ENCODE measurements around the gene ANKRD11. TPM values are rescaled to one million over a fixed set of nuclear protein-coding genes. Genes with fewer than 3 reads are reported as not detected.

Gene ANKRD11
- total RNA-seq, 2 experiments from 2014 or later, result 199 to 208 TPM

DNA sequence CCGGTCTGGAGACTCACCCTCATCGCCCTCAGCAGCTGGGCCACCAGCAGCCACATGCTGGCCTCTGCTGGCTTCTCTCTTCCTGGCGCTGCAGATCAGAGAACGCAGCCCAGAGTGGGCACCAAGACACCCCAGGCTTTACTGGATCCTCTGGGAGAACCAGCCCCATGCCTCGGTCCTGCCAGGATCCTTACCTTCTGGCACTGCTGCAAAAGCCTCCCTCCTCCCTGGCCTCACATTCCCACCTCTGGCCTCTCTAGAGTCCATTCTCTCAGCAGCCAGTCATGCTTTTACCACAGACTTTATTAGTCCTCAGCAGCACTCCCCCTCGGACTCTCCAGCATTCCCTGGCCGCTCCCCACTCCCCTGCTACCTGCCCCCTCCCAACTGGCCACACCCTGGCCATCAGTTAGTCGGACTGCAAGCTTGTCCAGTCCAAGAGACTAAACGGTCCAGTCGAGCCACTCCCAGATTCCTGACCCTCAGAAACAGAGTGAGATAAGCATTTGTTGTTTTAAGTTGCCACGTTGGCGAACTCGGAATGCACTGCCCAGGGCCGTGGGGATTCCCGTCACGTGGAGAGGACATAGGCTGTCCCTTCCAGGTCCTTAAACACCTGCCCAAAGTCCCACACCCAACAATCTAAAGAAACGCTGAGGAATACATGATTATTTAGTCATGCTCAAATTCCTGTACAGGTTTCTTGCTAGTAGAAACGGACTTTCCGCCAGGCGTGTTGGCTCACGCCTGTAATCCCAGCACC is 11.9 kb upstream of the ANKRD11 start:
- H3K27me3 Mint-ChIP-seq, result no peaks in the 10 kb centered on the region
- POLR2A ChIA-PET, result no interaction called here

DNA sequence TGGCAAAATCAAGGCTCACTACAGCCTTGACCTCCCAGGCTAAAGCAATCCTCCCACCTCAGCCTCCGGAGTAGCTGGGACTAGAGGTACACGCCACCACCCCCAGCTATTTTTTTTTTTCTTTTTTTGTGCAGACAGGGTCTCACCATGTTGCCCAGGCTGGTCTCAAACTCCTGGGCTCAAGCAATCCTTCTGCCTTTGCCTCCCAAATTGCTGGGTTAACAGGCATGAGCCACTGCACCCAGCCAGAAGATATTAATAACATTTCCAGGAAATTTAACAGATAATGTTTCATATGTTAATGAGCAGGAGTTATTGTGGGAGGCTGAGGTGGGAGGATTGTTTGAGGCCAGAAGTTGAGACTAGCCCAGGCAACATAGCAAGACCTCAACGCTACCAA is 9.4 kb upstream of the ANKRD11 start:
- Mint-ChIP-seq H3K36me3 (ENCODE audit: low read depth) (peaks cover 6% of the 10 kb centered on the region), H3K27ac (peak overlapping the region; percentile 16), H3K27me3 (no peaks in the 10 kb centered on the region), H3K9me3 (no peaks in the 10 kb centered on the region), H3K4me1 (peaks cover 5% of the 10 kb centered on the region), H3K4me3 (no peak overlapping the region)
- ChIA-PET POLR2A (interaction anchor here (1.0 kb wide), 1 partner anchor 9 kb away, joined by 5 read pairs; no protein-coding TSS in a partner anchor), CTCF (no interaction called here)
- DNase-seq, result no peak

More for the DNA sequence above, 11.9 kb upstream of the ANKRD11 start:
- no peak for DNase-seq
- Mint-ChIP-seq H3K4me1 (peaks cover 29% of the 10 kb centered on the region), H3K4me3 (no peak overlapping the region), H3K27ac (no peak overlapping the region), H3K9me3 (no peaks in the 10 kb centered on the region), H3K36me3 (ENCODE audit: low read depth) (peaks cover 6% of the 10 kb centered on the region)
- CTCF ChIA-PET, result no interaction called here

DNA sequence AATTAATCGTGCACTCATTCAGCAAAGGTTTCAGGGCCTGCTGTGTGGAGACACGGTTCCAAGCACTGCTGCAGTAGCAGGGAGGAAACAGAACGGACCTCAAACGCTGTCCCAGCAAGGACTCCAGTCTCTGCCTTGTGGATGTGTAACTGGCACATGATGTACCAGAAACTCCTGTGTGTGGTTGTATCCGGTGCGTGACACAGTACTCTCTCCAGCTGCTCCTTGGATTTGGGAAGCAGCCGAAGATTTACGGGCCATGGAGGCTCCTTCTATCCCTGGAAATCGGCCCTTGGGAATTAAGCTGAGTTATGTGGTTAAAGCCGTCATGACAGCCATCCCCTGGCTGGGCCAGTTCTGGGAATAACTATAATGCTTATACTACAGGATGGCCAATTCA is 8.5 kb upstream of the ANKRD11 start:
- ChIA-PET POLR2A (interaction anchor here (1.0 to 1.7 kb wide), 2 partner anchors 8 to 9 kb away, joined by 5 to 8 read pairs; partner anchors contain the start of gene SPG7), CTCF (no interaction called here)
- H3K36me3 Mint-ChIP-seq (ENCODE audit: low read depth), result peaks cover 6% of the 10 kb centered on the region
- H3K9me3 Mint-ChIP-seq, result no peaks in the 10 kb centered on the region
- no peak overlapping the region for H3K4me3 Mint-ChIP-seq
- H3K27me3 Mint-ChIP-seq, result no peaks in the 10 kb centered on the region
- DNase-seq, result no peak
- H3K4me1 Mint-ChIP-seq, result no peaks in the 10 kb centered on the region
- H3K27ac Mint-ChIP-seq, result no peak overlapping the region

DNA sequence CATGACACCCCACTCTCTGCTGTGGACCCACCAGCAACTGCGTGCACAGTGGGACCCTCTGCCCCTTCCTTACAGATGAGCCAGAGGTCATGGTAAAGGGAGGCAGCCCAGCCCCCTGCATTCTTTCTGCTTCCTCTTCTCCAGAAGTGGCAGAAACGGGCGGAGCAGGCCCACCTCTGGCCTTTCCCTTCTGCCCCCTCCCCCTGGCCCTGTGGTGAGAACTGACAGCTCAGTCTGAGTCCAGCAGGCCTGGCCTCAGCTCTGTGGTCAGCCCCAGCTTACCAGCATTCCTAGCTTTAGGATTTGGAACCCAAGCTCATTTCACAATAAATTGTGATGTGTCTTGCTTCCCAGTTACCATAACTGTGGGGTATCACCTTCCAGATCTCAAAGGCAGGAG is 4.8 kb upstream of the ANKRD11 start:
- peaks cover 6% of the 10 kb centered on the region for H3K36me3 Mint-ChIP-seq (ENCODE audit: low read depth)

DNA sequence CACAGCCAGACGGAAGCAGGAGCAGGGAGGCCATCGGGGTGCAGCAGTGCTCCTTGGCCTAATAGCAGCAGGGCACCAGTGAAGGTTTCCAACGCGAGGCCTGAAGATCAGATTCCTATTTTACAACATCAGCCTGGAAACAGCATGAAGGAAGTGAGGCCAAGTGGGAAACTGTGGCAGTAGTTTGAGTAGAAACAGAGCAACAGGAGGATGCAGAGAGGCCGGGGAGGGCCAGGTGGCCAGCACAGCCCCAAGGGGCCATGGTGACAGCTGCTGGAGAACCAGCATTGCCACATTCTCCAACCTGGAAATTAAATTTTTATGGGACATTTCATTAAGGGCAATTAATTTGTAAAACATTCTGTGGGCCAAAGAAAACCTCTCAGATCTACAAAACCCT is 3.4 kb upstream of the ANKRD11 start:
- H3K4me1 Mint-ChIP-seq, result peaks cover 24% of the 10 kb centered on the region
- ChIA-PET POLR2A (interaction anchor here (8.9 kb wide), 1 partner anchor 12 kb away, joined by 158 read pairs; the partner anchor contains the start of gene SPG7), CTCF (no interaction called here)
- peaks cover 8% of the 10 kb centered on the region for H3K36me3 Mint-ChIP-seq (ENCODE audit: low read depth)
- no peak overlapping the region for H3K4me3 Mint-ChIP-seq
- no peaks in the 10 kb centered on the region for H3K9me3 Mint-ChIP-seq
- H3K27me3 Mint-ChIP-seq, result no peaks in the 10 kb centered on the region
- DNase-seq, result no peak
- H3K27ac Mint-ChIP-seq, result no peak overlapping the region

More for the DNA sequence above, 4.8 kb upstream of the ANKRD11 start:
- H3K27me3 Mint-ChIP-seq, result no peaks in the 10 kb centered on the region
- CTCF ChIA-PET, result interaction anchor here (0.5 to 1.2 kb wide), 3 partner anchors 14 to 62 kb away, joined by 3 read pairs; no protein-coding TSS in a partner anchor
- H3K9me3 Mint-ChIP-seq, result no peaks in the 10 kb centered on the region
- peaks cover 21% of the 10 kb centered on the region for H3K4me1 Mint-ChIP-seq
- no peak for DNase-seq
- POLR2A ChIA-PET, result interaction anchor here (8.9 kb wide), 1 partner anchor 11 kb away, joined by 158 read pairs; the partner anchor contains the start of gene SPG7
- H3K27ac Mint-ChIP-seq, result no peak overlapping the region
- no peak overlapping the region for H3K4me3 Mint-ChIP-seq

DNA sequence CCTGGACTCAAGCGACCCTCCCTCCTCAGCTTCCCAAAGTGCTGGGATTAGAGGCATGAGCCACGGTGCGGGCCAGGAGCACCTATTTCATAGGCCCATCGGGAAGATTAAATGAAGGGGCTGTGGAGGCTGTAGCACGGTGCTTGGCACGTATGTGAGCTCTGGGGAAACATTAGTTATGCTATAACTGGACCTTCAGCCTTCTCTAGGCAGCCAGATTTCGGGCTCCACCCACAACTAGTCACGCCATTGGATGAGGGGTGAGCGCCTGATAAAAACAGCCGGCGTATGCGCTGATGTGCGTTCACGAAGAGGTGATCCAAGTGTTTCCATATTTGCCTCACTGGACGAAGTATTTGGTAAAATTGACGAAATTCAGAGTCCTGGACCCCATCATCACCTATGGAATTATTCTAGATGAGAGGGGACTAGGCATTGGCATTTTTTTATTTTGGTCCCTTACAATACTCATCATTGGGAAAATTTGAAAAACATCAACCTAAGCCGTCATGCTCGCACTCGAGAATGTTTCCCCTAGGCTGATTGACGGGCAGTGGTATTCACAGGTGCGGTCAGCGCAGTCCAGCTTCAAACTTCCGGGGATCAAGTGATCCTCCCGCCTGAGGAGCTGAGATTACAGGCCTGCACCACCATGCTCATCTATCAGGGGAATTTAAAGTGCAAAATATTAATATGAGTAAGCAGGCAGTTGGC is 1.8 kb upstream of the ANKRD11 start:
- peak overlapping the region; percentile 74 for H3K4me3 Mint-ChIP-seq
- no peaks in the 10 kb centered on the region for H3K9me3 Mint-ChIP-seq
- no peaks in the 10 kb centered on the region for H3K27me3 Mint-ChIP-seq
- peaks cover 13% of the 10 kb centered on the region for H3K36me3 Mint-ChIP-seq (ENCODE audit: low read depth)
- CTCF ChIA-PET, result no interaction called here
- no peak for DNase-seq
- peaks cover 38% of the 10 kb centered on the region for H3K4me1 Mint-ChIP-seq
- peak overlapping the region; percentile 73 for H3K27ac Mint-ChIP-seq
- POLR2A ChIA-PET, result interaction anchor here (1.0 to 8.9 kb wide), 3 partner anchors 14 to 178 kb away, joined by 3 to 158 read pairs (median 3); partner anchors contain the start of gene SPG7

DNA sequence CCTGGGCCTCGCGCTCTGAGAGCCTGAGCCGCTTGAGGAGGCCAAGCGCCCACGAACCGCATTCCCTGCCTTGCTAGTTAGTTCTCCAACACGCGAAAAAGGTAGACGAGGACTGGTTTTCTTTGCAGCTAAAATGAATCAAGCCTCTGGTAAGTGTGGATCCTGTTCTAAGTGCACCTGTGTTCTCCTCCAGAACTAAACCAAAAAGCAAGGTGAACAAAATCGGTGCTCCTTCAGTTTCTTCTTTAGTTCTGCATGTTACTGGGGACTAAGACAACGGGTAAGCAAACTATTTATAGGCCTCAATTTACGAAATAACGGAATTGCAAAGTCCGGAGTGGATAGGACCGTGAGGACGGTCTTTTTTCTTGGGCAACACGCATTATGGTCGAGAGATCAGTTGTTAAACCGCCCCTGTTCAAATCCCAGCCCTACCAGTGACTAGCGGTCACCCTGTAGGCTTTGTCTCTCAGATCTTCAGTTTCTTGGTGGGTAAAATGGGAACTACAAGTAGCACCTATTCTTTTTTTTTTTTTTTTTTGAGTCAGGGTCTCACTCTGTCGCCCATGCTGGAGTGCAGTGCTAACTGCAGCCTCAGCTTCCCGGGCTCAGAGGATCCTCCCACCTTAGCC is 993 bp upstream of the ANKRD11 start:
- Mint-ChIP-seq H3K9me3 (no peaks in the 10 kb centered on the region), H3K4me3 (peak overlapping the region; percentile 74), H3K27ac (peak overlapping the region; percentile 73), H3K36me3 (ENCODE audit: low read depth) (peaks cover 18% of the 10 kb centered on the region), H3K4me1 (peaks cover 44% of the 10 kb centered on the region), H3K27me3 (no peaks in the 10 kb centered on the region)
- ChIA-PET POLR2A (interaction anchor here (0.6 to 8.9 kb wide), 10 partner anchors 8 to 274 kb away, joined by 3 to 158 read pairs (median 4); partner anchors contain the start of genes SPG7 and ZNF778), CTCF (no interaction called here)
- no peak for DNase-seq

DNA sequence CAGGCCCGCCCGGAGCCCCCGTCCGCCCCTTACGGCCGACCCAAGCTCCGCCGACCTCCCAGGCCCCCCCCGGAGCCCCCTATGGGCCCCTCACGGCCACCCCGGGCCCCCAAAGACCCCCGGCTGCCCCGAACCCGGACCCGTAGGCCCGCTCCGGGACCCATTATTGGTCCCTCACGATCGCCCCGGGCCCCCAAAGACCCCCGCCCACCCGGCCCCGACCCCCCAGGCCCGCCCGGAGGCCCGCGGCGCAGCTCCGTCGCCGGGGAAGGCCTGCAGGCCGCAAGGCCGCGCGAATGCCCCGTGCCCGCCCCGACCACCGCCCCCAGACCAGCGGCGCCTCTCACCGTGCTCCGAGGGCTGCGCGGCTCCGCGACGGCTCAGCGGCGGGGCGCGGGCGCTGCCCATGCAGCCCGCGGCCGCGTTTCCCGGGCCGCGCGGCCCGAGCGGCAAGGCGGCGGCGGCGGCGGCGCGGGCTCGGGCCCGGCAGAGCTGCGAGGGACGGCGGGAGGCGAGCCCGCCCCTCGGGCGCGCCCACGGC is 393 bp downstream of the ANKRD11 start:
- DNase-seq, result no peak
- Mint-ChIP-seq H3K4me1 (peaks cover 58% of the 10 kb centered on the region), H3K9me3 (no peaks in the 10 kb centered on the region), H3K27me3 (no peaks in the 10 kb centered on the region), H3K27ac (no peak overlapping the region), H3K4me3 (no peak overlapping the region), H3K36me3 (ENCODE audit: low read depth) (peaks cover 30% of the 10 kb centered on the region)
- ChIA-PET POLR2A (interaction anchor here (0.6 to 8.9 kb wide), 12 partner anchors 13 to 637 kb away, joined by 3 to 158 read pairs (median 4); partner anchors contain the start of genes SPG7 and TCF25), CTCF (interaction anchor here (1.4 kb wide), 1 partner anchor 13 kb away, joined by 6 read pairs; no protein-coding TSS in a partner anchor)

DNA sequence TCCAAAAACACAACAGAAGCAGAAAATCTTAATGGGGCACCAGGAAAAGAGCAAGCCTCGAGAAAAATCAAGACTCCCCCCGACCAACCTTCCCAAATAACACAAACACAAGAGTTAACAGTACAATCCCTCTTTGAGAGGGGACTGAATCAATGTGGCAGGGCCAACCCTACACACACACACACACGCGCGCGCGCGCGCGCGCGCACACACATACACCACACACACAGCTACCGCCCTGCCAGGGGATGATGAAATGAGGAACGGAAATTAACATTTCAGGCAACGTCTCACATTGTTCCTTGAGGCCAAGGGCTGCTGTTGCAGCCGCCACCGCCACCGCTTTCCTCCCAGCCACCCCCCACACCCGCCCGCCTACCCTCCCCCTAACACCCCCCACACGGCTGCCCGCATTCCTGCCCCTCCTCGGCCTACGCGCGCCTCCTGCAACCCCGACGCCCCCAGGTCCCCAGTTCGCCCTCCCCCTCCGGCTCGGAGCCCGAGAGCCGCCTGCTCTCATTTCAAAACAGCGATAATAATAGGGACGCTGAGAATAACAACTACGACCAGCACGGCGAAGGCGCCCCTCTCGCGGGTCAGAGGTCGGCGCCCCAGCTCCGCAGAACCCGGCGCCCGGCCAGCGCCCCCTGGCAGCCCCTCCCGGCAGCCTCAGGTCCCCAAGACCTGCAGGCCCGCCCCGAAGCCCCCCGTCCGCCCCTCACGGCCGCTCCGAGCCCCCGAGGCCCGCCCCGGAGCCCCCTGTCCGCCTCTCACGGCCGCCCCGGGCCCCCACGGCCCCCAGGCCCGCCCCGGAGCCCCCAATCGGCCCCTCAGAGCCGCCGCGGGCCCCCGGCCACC is 1.1 kb downstream of the ANKRD11 start:
- peaks cover 34% of the 10 kb centered on the region for H3K36me3 Mint-ChIP-seq (ENCODE audit: low read depth)
- H3K27ac Mint-ChIP-seq, result peak overlapping the region; percentile 94
- H3K4me3 Mint-ChIP-seq, result peak overlapping the region; percentile 92
- no peaks in the 10 kb centered on the region for H3K9me3 Mint-ChIP-seq
- DNase-seq, result peak; percentile 89
- H3K27me3 Mint-ChIP-seq, result no peaks in the 10 kb centered on the region
- ChIA-PET POLR2A (interaction anchor here (0.6 to 8.9 kb wide), 18 partner anchors 12 to 636 kb away, joined by 3 to 158 read pairs (median 4); partner anchors contain the start of genes SPG7 and TCF25), CTCF (interaction anchor here (0.7 to 1.5 kb wide), 8 partner anchors 10 to 127 kb away, joined by 3 to 6 read pairs (median 3); no protein-coding TSS in a partner anchor)
- peaks cover 65% of the 10 kb centered on the region for H3K4me1 Mint-ChIP-seq

DNA sequence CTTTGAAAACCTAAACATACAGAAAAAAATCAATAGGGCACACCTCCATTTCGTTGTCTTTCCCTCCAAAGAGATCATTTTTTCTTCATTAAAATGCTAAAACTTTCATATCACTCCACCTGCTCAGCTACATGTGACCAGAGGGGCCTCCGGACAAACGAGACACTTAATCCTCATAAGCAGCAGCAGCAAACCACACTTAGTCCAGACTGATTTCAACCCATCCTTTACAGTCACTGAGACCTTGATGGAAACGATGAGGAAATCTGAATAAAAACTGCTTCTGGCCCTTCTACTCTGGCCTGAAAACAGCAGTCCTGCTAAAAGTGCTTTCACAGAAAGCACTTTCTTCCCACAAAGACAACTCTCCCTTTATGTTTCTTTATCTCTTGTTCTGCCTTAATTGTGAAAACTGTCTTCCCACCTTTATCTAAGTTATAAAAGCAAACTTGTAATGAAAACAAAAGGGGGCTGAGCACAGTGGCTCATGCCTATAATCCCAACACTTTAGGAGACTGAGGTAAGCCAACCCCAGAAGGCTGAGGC is 4.6 kb downstream of the ANKRD11 start:
- Mint-ChIP-seq H3K27me3 (no peaks in the 10 kb centered on the region), H3K9me3 (no peaks in the 10 kb centered on the region), H3K4me3 (peak overlapping the region; percentile 44), H3K4me1 (peaks cover 77% of the 10 kb centered on the region), H3K36me3 (ENCODE audit: low read depth) (peaks cover 64% of the 10 kb centered on the region), H3K27ac (peak overlapping the region; percentile 75)
- no peak for DNase-seq
- ChIA-PET POLR2A (interaction anchor here (1.3 to 3.8 kb wide), 5 partner anchors 14 to 170 kb away, joined by 3 to 31 read pairs (median 19); partner anchors contain the start of gene SPG7), CTCF (interaction anchor here (1.2 to 1.3 kb wide), 2 partner anchors 30 to 75 kb away, joined by 3 to 4 read pairs; no protein-coding TSS in a partner anchor)

DNA sequence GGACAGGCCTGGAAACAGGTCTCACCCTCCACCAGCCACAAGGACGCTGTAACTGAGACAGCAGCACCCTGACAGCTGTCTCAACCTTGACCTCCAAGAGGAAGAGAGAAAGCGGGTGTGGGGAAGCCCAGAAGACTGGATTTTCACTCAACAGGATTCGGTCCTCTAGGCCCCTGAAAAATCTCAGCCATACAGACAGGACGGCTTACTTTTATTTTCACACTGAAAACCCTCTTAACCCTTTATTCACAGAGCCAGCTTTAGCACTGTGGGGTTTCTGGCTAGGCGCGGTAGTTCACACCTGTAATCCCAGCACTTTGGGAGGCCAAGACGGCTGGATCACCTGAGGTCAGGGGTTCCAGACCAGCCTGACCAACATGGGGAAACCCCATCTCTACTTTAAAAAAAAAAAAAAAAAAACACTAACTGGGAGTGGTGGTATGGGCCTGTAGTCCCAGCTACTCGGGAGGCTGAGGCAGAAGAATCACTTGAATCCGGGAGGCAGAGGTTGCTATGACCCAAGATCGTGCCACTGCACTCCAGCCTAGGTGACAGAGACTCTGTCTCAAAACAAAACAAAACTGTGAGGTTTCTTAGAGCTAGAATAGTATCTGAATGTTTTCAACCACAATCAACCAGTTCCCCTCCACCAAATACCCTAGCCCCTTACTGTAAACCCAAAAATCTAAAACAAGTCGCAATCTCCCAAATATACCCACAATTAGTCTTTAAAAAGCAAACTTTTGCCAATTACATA is 5.3 kb downstream of the ANKRD11 start:
- H3K4me3 Mint-ChIP-seq, result peak overlapping the region; percentile 60
- CTCF ChIA-PET, result interaction anchor here (0.6 to 2.2 kb wide), 5 partner anchors 11 to 74 kb away, joined by 3 to 10 read pairs (median 4); no protein-coding TSS in a partner anchor
- DNase-seq, result peak; percentile 36
- no peaks in the 10 kb centered on the region for H3K9me3 Mint-ChIP-seq
- H3K27me3 Mint-ChIP-seq, result no peaks in the 10 kb centered on the region
- peaks cover 81% of the 10 kb centered on the region for H3K4me1 Mint-ChIP-seq
- H3K36me3 Mint-ChIP-seq (ENCODE audit: low read depth), result peaks cover 68% of the 10 kb centered on the region
- POLR2A ChIA-PET, result interaction anchor here (0.7 to 3.8 kb wide), 12 partner anchors 11 to 170 kb away, joined by 3 to 31 read pairs (median 6); partner anchors contain the start of gene SPG7
- peak overlapping the region; percentile 75 for H3K27ac Mint-ChIP-seq

All from activated CD4-positive, alpha-beta memory T cell treated with anti-CD3 and anti-CD28 coated beads, Interleukin-2, amount 10 ng/mL, durations not matched to agents 7 days and 5 days (primary cell).